Lung (tissue), 12 donors: ENCODE measurements around the gene ACTC1. TPM values are rescaled to one million over a fixed set of nuclear protein-coding genes. Genes with fewer than 3 reads are reported as not detected.

Source experiments
- ATAC-seq: fragments of 200-7000 bp; cut with Tn5 transposase; one replicate; pipeline ENCODE4 v1.9.1; 2020; ENCODE audit warnings: moderate number of reproducible peaks; ENCODE audit not compliant: insufficient read depth, low FRiP score
- DNase-seq, 3 donors: peaks; one replicate each; pipeline ENCODE4 v3.0.0-alpha.2; 2013 to 2017
- H3K27ac ChIP-seq, 2 donors: one replicate each; pipeline ENCODE4 v1.5.1; 2013; ENCODE audit warnings: mild to moderate bottlenecking in 2 of 2, moderate library complexity in 2 of 2, control low read depth in 1 of 2, inconsistent platforms in 1 of 2, low read depth in 1 of 2, low read length in 1 of 2
- H3K27me3 ChIP-seq, 3 donors: one replicate each; pipeline ENCODE4 v1.5.1; 2013; ENCODE audit warnings: low read length in 2 of 3; ENCODE audit not compliant: control insufficient read depth in 3 of 3, insufficient read depth in 3 of 3
- H3K36me3 ChIP-seq, 4 donors: one replicate each; pipeline ENCODE4 v1.5.1; 2013; ENCODE audit warnings: low read length in 4 of 4, mild to moderate bottlenecking in 1 of 4, moderate library complexity in 1 of 4; ENCODE audit not compliant: control insufficient read depth in 4 of 4, insufficient read depth in 4 of 4
- H3K4me1 ChIP-seq, 5 donors: one replicate each; pipeline ENCODE4 v1.5.1; 2013; ENCODE audit warnings: low read length in 5 of 5, mild to moderate bottlenecking in 2 of 5, moderate library complexity in 1 of 5; ENCODE audit not compliant: control insufficient read depth in 5 of 5, insufficient read depth in 5 of 5
- H3K4me3 ChIP-seq: one replicate; pipeline ENCODE4 v1.5.1; 2013; ENCODE audit warnings: mild to moderate bottlenecking, control low read depth, moderate library complexity
- H3K9ac ChIP-seq, 2 donors: one replicate each; pipeline ENCODE4 v1.5.1; 2013; ENCODE audit warnings: low read length in 2 of 2, control low read depth in 1 of 2; ENCODE audit not compliant: insufficient read depth in 1 of 2
- H3K9me3 ChIP-seq, 4 donors: one replicate each; pipeline ENCODE4 v1.5.1; 2013; ENCODE audit warnings: low read length in 3 of 4, mild to moderate bottlenecking in 1 of 4, moderate library complexity in 1 of 4; ENCODE audit not compliant: control insufficient read depth in 4 of 4, insufficient read depth in 3 of 4
- WGBS, 2 donors: extraction: QIAGEN DNeasy Blood & Tissue Kit; methylation state at CpG; one replicate each; pipeline ENCODE4 v1.1.7; 2013; 5-methylcytosine and 5-hydroxymethylcytosine counted together
- polyA plus RNA-seq, 2 donors: library from polyadenylated mRNA; stranded (reverse); fragments of 200-250 nt; gene quantifications; one replicate each; pipeline ENCODE4 v1.2.1, GENCODE V29; 2013
- total RNA-seq, 2 donors: library from RNA; depleted of rRNA in 1 of 2; stranded (reverse); fragments of >200 nt in 1 of 2; gene quantifications; one replicate each; pipeline ENCODE4 v1.2.1, GENCODE V29; 2014 to 2021
- TF ChIP-seq, protein P1 (sequence below): IDR thresholded peaks from 2 replicates; pipeline ENCODE4 v1.5.1; 2012; ENCODE audit warnings: mild to moderate bottlenecking; ENCODE audit errors: control extremely low read depth, extremely low read depth
- donor health status: control.
- donor health status: control.
- donor health status: Bipolar disorder and iron deficiency.
- donor health status: healthy.
- donor health status: DM: yes; HTN: yes; CAD: no.

Gene ACTC1
- total and polyA plus RNA-seq, 4 donors, result 0.13 to 13.0 (median 1.8) TPM

DNA sequence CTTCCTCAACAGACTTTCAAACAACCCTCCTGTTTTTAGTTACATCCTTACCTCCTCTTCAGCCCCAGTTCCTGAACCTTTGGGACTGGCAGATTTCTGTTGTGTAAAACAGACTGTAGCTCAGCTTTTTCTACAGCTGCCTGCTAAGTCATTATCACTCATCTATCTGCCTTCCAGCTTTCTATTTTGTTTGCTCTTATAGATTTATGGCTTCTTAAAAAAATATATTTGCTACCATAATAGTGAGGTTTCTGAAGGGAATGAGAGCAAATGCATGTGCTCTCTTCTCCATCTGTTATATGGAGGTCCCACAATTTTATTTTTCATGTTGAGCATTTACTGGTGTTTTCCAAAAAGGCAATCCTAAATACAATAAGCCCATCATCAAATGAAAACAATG lies 22.3 kb downstream of the ACTC1 start:
- Histone ChIP-seq H3K4me1 (peaks cover 0 to 16% (median 0%) of the 10 kb centered on the region in 5 donors), H3K27me3 (peaks cover 0 to 3% (median 0%) of the 10 kb centered on the region in 3 donors), H3K4me3 (no peak overlapping the region), H3K9ac (no peak overlapping the region), H3K9me3 (peaks cover 0 to 2% (median 0%) of the 10 kb centered on the region in 4 donors), H3K27ac (no peak overlapping the region), H3K36me3 (no peaks in the 10 kb centered on the region)
- ATAC-seq, result no peak
- DNase-seq, result no peak
- TF ChIP-seq, protein P1, sequence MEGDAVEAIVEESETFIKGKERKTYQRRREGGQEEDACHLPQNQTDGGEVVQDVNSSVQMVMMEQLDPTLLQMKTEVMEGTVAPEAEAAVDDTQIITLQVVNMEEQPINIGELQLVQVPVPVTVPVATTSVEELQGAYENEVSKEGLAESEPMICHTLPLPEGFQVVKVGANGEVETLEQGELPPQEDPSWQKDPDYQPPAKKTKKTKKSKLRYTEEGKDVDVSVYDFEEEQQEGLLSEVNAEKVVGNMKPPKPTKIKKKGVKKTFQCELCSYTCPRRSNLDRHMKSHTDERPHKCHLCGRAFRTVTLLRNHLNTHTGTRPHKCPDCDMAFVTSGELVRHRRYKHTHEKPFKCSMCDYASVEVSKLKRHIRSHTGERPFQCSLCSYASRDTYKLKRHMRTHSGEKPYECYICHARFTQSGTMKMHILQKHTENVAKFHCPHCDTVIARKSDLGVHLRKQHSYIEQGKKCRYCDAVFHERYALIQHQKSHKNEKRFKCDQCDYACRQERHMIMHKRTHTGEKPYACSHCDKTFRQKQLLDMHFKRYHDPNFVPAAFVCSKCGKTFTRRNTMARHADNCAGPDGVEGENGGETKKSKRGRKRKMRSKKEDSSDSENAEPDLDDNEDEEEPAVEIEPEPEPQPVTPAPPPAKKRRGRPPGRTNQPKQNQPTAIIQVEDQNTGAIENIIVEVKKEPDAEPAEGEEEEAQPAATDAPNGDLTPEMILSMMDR, result no peak

DNA sequence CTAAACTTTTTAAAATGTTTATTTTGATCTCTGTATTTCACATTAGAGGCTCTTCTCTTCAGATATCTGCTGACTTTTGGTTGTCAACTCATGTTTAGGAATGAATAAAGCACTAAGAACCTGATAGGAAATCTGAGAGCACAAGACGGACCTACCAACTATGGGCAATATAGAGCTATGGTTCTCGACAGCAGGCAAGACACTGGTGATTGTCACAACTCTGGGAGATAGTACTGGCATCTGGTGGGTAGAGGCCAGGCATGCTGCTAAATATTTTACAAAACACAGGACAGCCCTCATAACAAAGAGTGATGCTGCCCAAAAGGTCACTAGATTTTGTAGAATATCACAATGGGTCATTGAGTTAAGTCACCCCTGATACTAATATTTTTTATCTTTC lies 23.0 kb downstream of the ACTC1 start:
- Histone ChIP-seq H3K9me3 (peaks cover 0 to 2% (median 0%) of the 10 kb centered on the region in 4 donors), H3K9ac (no peak overlapping the region), H3K36me3 (no peaks in the 10 kb centered on the region), H3K27ac (no peak overlapping the region), H3K4me1 (peaks cover 0 to 16% (median 0%) of the 10 kb centered on the region in 5 donors), H3K4me3 (no peak overlapping the region), H3K27me3 (peaks cover 0 to 3% (median 0%) of the 10 kb centered on the region in 3 donors)
- ATAC-seq, result no peak
- TF ChIP-seq, protein P1, result no peak
- no peak for DNase-seq
- WGBS, 2 donors, result 88 to 93% methylated on average over 2 of the region's 2 CpGs

DNA sequence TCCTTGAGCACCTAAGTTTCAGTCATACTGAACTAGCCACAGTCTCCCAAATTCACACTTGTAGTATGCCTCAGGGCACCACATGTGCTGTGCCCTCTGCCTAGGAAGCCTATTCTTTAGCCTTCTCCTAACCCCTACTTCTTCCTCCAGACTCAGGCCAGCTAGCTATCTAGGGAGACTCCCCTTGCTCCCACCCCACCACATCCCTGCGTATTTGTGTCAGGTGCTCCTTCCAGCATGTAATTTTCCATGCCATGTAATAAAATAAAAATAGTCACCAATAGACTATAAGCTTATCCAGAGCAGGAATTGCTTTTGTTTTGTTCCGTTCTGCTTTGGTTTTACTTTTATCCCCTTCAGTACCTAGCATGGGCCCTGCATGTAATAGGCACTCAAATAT lies 25.6 kb downstream of the ACTC1 start:
- Histone ChIP-seq H3K9ac (no peak overlapping the region), H3K9me3 (peaks cover 0 to 2% (median 0%) of the 10 kb centered on the region in 4 donors), H3K27ac (no peak overlapping the region), H3K36me3 (no peaks in the 10 kb centered on the region), H3K4me1 (no peaks in the 10 kb centered on the region), H3K27me3 (peaks cover 0 to 3% (median 0%) of the 10 kb centered on the region in 3 donors), H3K4me3 (no peak overlapping the region)
- WGBS, 2 donors, result 93 to 94% methylated on average over 2 of the region's 2 CpGs
- ATAC-seq (no peak), DNase-seq (no peak)
- TF ChIP-seq, protein P1, result no peak

DNA sequence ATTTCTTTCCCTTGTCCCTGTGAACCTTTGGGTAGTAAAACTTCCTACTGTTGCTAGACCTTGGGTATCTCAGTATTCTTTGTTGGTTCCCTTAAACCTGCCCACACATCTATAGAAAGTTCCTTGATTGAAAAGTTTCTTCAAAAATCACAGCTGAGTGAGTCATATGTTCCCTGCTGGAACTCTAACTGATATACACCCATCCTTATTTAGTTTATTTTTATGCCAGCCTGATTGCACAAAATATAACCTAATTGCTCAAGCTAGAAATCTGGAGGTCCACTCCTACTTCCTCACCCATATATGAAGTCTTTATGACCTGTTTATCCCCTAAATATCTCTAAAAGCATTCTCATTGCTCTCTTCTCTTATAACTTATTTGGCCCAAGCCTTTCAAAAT lies 26.8 kb downstream of the ACTC1 start:
- ATAC-seq (no peak), DNase-seq (no peak)
- TF ChIP-seq, protein P1, result no peak
- Histone ChIP-seq H3K27me3 (no peaks in the 10 kb centered on the region), H3K4me1 (no peaks in the 10 kb centered on the region), H3K9me3 (peaks cover 0 to 2% (median 0%) of the 10 kb centered on the region in 4 donors), H3K4me3 (no peak overlapping the region), H3K9ac (no peak overlapping the region), H3K27ac (no peak overlapping the region), H3K36me3 (no peaks in the 10 kb centered on the region)
